ENCODE measurements around the gene FAM170B. TPM values are rescaled to one million over a fixed set of nuclear protein-coding genes. Genes with fewer than 3 reads are reported as not detected.

Gene FAM170B
- not detected for total RNA-seq

DNA sequence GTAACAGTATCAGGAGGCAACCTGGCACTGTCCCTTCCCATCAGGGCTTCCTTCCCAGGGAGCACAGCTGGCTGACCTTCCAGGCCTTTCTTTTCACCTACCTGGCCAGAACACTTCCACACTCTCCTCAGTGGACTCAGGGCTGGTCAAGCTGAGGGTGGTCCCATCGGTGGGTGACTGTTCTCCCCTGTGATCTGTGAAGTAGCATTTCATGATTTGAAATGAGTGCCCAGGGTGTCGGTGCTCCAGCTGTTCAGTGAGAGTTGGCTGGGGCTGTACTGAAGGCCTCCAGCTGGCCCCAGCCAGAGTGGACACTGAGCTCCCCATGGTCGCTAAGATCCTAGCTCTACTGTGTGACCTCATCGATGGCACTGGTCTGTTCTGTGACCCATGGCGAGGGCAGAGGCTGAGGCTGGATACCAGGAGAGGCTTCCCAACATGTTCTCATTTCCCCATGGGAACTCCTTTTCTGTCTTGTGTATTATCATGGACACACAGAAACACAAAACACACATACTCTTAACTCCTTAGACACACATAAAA lies at the start of gene FAM170B:
Gene FAM170B (minus strand): TSS at position 316 of the 543 bp plus-strand sequence. CDS start 103 bp downstream, at position 213.
- CTCF ChIA-PET = no interaction called here
- no peak within 1 kb of the TSS for H3K27ac Mint-ChIP-seq
- H3K4me3 Mint-ChIP-seq = no peak within 1 kb of the TSS

DNA sequence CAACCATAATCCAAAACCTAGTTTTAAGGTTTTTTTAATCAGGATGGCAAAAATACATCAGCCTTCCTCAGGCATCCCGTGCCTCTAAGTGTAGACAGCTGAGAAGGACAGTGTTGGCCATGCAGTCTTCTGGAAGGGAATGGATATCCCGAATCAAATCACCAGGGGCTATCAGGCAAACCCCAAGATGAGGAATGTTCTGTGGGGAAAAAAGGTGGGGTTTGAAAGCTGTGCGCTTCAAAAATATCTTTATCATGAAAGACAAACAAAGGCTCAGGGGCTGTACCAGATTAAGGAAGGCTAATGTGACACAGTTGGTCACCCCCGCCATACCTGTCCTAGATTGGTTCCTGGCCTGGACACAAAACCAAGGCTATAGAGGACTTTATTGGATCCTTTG lies 49.0 kb upstream of the FAM170B start:
- ATAC-seq = no peak
- ChIA-PET POLR2A (no interaction called here), CTCF (interaction anchor here (1.5 kb wide), 1 partner anchor 526 kb away, joined by 3 read pairs; no protein-coding TSS in a partner anchor)
- H3K27me3 Mint-ChIP-seq = peaks cover 21% of the 10 kb centered on the region
- H3K27ac Mint-ChIP-seq = peak overlapping the region; percentile 53
- intact Hi-C loops (cut with micrococcal nuclease) = no loop called here
- H3K9me3 Mint-ChIP-seq = no peaks in the 10 kb centered on the region
- H3K36me3 Mint-ChIP-seq (ENCODE audit: low read depth) = peaks cover 4% of the 10 kb centered on the region
- H3K4me3 Mint-ChIP-seq = peak overlapping the region; percentile 11
- no peak for TF ChIP-seq CTCF (IDR thresholded peaks at IDR 0.05)
- H3K4me1 Mint-ChIP-seq (ENCODE audit: low read depth) = peaks cover 53% of the 10 kb centered on the region
- no peak for DNase-seq

More for the DNA sequence above, at the start of gene FAM170B:
- intact Hi-C loops (cut with micrococcal nuclease) = no loop called here
- POLR2A ChIA-PET = no interaction called here
- H3K27me3 Mint-ChIP-seq = peaks cover 9% of the 10 kb centered on the region
- no peaks in the 10 kb centered on the region for H3K9me3 Mint-ChIP-seq
- ATAC-seq = no peak
- H3K36me3 Mint-ChIP-seq (ENCODE audit: low read depth) = no peaks in the 10 kb centered on the region
- no peak for DNase-seq
- no peak for TF ChIP-seq CTCF (IDR thresholded peaks at IDR 0.05)
- H3K4me1 Mint-ChIP-seq (ENCODE audit: low read depth) = no peaks in the 10 kb centered on the region

DNA sequence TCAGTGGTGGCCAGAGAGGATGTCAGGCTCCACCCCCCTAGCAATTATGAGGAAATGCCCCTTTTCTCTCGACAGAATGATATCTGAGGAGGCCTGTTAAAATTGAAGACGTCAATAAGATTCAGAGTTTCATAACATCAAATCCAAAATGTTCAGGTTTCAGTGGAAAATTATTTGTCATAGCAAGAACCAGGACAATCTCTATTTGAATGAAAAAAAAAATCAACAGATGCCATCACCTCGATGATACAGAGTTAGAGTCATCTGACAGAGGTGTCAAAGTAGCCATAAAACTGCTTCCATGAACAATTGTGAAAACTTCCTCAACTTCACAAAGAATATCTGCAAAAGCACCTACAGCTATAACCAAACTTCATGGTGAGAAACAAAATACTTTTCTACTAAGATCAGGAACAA lies 46.6 kb upstream of the FAM170B start:
- Mint-ChIP-seq H3K4me1 (ENCODE audit: low read depth) (peaks cover 72% of the 10 kb centered on the region), H3K27me3 (peaks cover 9% of the 10 kb centered on the region), H3K4me3 (peak overlapping the region; percentile 30), H3K36me3 (ENCODE audit: low read depth) (peaks cover 4% of the 10 kb centered on the region), H3K27ac (peak overlapping the region; percentile 89), H3K9me3 (no peaks in the 10 kb centered on the region)
- intact Hi-C loops (cut with micrococcal nuclease) = no loop called here
- DNase-seq = no peak
- peak; percentile 24 for ATAC-seq
- no peak for TF ChIP-seq CTCF (IDR thresholded peaks at IDR 0.05)
- POLR2A ChIA-PET = no interaction called here
- CTCF ChIA-PET = no interaction called here

DNA sequence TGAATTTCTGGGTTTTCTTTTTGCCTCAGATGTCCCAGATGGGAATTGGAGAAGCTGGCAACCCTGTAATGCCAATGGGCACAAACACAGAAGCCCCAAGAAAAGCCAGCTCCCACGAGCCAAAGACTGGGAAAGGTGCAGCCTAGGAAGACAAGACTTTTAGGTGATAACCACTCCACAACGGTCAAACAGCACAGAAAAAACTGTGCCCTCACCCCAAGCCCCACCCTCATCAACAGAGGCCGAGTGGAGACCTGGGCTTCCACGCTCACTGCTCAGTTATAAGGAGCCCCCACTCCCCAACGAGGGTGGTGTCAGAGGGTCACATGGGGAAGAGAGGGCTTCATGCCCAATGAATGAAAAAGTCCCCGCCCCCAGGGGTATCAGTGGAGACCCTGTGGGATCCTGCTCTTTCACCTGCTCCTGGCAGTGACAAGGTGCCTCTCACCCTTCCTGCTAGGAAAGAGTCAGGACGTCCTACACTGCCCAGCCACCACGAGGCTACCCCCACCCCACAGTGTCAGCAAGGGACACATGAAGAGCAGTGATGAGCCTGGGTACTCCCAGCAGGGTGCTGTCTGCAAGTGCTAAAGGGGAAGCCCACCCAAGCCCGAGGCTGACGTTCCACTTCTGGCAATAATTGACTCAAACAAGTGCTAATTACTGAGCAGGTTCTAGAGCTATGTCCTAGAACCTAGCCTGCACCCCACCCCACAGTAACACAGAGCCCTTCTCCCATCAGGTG lies 46.0 kb upstream of the FAM170B start:
- ChIA-PET POLR2A (no interaction called here), CTCF (no interaction called here)
- DNase-seq (peak; percentile 51), ATAC-seq (no peak)
- H3K4me1 Mint-ChIP-seq (ENCODE audit: low read depth) = peaks cover 72% of the 10 kb centered on the region
- peak overlapping the region; percentile 89 for H3K27ac Mint-ChIP-seq
- peak overlapping the region; percentile 30 for H3K4me3 Mint-ChIP-seq
- peaks cover 9% of the 10 kb centered on the region for H3K27me3 Mint-ChIP-seq
- H3K36me3 Mint-ChIP-seq (ENCODE audit: low read depth) = peaks cover 5% of the 10 kb centered on the region
- H3K9me3 Mint-ChIP-seq = no peaks in the 10 kb centered on the region
- intact Hi-C loops (cut with micrococcal nuclease) = no loop called here
- no peak for TF ChIP-seq CTCF (IDR thresholded peaks at IDR 0.05)
